ENCODE results near the gene ZNF804B.

ZNF804B gene

DNA sequence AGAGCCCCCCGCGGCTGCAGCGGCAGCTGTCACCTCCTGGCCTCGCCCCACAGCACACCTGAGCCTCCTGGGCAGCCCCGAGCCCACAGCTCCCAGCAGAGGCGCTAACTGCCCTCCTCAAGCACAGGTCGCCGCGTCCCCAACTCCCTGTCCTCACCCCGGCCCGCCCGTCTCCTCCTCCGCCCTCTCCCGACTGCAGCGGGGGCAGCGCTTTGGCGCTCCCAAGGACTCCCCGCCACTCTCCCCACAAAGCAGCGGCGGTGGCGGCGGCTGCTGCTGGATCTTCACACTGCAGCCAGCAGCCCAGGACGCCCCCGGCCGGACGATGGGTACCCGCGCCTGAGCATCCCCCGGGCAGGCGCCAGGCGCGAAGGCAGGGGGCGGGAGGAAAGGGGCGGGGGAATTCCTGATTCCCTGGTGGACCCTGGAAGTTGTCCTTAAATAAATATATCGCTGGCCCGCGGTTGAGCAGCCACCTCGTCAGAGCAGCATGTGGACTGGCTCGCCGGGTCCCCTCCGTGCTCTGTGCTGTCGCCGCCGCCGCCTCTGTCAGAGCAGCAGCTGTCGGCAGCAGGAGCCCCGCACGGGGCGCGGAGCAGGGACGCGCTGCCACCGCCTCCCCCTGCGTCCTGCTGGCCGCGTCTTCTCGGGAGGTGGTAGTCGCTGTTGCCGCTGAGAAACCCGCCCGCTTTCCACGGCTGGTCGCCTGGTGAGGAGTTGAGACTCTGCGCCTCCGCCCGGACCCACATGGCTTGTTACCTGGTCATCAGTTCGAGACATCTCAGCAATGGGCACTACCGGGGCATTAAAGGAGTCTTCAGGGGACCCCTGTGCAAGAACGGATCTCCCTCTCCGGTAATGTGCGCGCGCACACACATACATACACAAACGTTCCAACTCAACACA is at the start of gene ZNF804B:
Gene ZNF804B, plus strand, starts transcription at position 471 of the 906 bp plus-strand sequence. Its CDS starts 277 bp downstream, at position 748.
- H3K4me2 ChIP-seq (ENCODE audit: low read length) = no peak within 1 kb of the TSS
- H3K4me1 ChIP-seq (ENCODE audit: low read length) = no peaks in the 10 kb centered on the region
- H3K27me3 ChIP-seq (ENCODE audit: low read depth, low read length) = no peaks in the 10 kb centered on the region
- H2AFZ ChIP-seq (ENCODE audit: low read depth, low read length) = no peak within 1 kb of the TSS
- no peak within 1 kb of the TSS for H3K27ac ChIP-seq (ENCODE audit: low read length)
- no peak within 1 kb of the TSS for H3K9ac ChIP-seq (ENCODE audit: low read length)
- H3K79me2 ChIP-seq (ENCODE audit: low read length) = no peaks in the 10 kb centered on the region
- H3K9me3 ChIP-seq (ENCODE audit: insufficient read depth, low read length) = no peaks in the 10 kb centered on the region
- no peak within 1 kb of the TSS for H3K4me3 ChIP-seq (ENCODE audit: low read length)
- TF ChIP-seq EZH2phosphoT487 (IDR thresholded peaks at IDR 0.05; ENCODE audit: low read depth) = no peak
- TF ChIP-seq, protein P1, sequence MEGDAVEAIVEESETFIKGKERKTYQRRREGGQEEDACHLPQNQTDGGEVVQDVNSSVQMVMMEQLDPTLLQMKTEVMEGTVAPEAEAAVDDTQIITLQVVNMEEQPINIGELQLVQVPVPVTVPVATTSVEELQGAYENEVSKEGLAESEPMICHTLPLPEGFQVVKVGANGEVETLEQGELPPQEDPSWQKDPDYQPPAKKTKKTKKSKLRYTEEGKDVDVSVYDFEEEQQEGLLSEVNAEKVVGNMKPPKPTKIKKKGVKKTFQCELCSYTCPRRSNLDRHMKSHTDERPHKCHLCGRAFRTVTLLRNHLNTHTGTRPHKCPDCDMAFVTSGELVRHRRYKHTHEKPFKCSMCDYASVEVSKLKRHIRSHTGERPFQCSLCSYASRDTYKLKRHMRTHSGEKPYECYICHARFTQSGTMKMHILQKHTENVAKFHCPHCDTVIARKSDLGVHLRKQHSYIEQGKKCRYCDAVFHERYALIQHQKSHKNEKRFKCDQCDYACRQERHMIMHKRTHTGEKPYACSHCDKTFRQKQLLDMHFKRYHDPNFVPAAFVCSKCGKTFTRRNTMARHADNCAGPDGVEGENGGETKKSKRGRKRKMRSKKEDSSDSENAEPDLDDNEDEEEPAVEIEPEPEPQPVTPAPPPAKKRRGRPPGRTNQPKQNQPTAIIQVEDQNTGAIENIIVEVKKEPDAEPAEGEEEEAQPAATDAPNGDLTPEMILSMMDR (IDR thresholded peaks at IDR 0.05; ENCODE audit: low read depth, low read length) = no peak
- no peaks in the 10 kb centered on the region for H3K36me3 ChIP-seq (replicated peaks; ENCODE audit: low read depth, low read length)
- no peaks in the 10 kb centered on the region for H4K20me1 ChIP-seq (ENCODE audit: insufficient read depth, low read length)

DNA sequence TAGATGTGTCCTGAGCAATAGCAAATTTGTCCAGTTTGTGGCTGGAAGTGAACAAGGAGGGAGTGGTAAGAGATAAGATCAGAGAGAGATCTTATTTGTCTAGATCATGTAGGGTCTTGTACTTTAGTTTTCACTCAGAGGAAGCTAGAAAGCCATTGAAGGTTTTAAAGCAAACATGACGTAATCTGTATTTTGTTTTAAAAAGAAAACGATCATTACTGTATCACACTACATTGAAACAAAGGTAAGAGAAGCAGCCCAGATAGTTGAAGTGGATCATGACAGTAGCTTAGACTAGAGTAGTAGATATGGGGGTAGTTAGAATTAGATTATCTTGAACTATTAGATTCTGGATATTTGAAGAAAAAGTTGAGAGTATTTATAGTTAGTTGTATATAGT is 23.6 kb upstream of the ZNF804B start:
- Histone ChIP-seq H3K4me3 (ENCODE audit: low read length) (no peak overlapping the region), H3K36me3 (replicated peaks; ENCODE audit: low read depth, low read length) (no peaks in the 10 kb centered on the region), H3K9ac (ENCODE audit: low read length) (no peak overlapping the region), H3K27me3 (ENCODE audit: low read depth, low read length) (no peaks in the 10 kb centered on the region), H2AFZ (ENCODE audit: low read depth, low read length) (no peak overlapping the region), H3K27ac (ENCODE audit: low read length) (no peak overlapping the region), H3K4me2 (ENCODE audit: low read length) (no peak overlapping the region), H3K4me1 (ENCODE audit: low read length) (no peaks in the 10 kb centered on the region), H3K9me3 (ENCODE audit: insufficient read depth, low read length) (no peaks in the 10 kb centered on the region), H3K79me2 (ENCODE audit: low read length) (no peaks in the 10 kb centered on the region), H4K20me1 (ENCODE audit: insufficient read depth, low read length) (no peaks in the 10 kb centered on the region)
- TF ChIP-seq, protein P1 (IDR thresholded peaks at IDR 0.05; ENCODE audit: low read depth, low read length) = no peak
- no peak for TF ChIP-seq EZH2phosphoT487 (IDR thresholded peaks at IDR 0.05; ENCODE audit: low read depth)

DNA sequence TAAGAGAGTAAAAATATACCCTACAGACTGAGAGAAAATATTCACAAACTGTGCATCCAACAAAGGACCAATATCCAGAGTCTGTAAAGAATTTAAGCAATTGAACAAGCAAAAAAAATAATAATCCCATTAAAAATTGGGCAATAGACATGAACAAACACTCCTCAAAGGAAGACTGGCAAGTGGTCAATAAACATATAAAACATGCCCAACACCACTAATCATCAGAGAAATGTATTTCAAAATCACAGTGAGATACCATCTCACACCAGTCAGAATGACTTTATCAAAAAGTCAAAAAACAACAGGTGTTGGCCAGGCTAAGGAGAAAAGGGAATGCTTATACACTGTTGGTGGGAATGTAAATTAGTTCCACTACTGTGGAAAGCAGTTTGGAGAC is 21.9 kb upstream of the ZNF804B start:
- Histone ChIP-seq H3K27me3 (ENCODE audit: low read depth, low read length) (no peaks in the 10 kb centered on the region), H3K36me3 (replicated peaks; ENCODE audit: low read depth, low read length) (no peaks in the 10 kb centered on the region), H2AFZ (ENCODE audit: low read depth, low read length) (no peak overlapping the region), H3K9ac (ENCODE audit: low read length) (no peak overlapping the region), H3K4me2 (ENCODE audit: low read length) (no peak overlapping the region), H3K9me3 (ENCODE audit: insufficient read depth, low read length) (no peaks in the 10 kb centered on the region), H3K4me1 (ENCODE audit: low read length) (no peaks in the 10 kb centered on the region), H3K4me3 (ENCODE audit: low read length) (no peak overlapping the region), H3K79me2 (ENCODE audit: low read length) (no peaks in the 10 kb centered on the region), H4K20me1 (ENCODE audit: insufficient read depth, low read length) (no peaks in the 10 kb centered on the region), H3K27ac (ENCODE audit: low read length) (no peak overlapping the region)
- TF ChIP-seq, protein P1 (IDR thresholded peaks at IDR 0.05; ENCODE audit: low read depth, low read length) = no peak
- TF ChIP-seq EZH2phosphoT487 (IDR thresholded peaks at IDR 0.05; ENCODE audit: low read depth) = no peak

- Histone ChIP-seq H3K4me1 (ENCODE audit: low read length) (no peaks in the 10 kb centered on the region), H3K79me2 (ENCODE audit: low read length) (no peaks in the 10 kb centered on the region), H3K4me2 (ENCODE audit: low read length) (no peak overlapping the region), H3K9me3 (ENCODE audit: insufficient read depth, low read length) (no peaks in the 10 kb centered on the region), H3K9ac (ENCODE audit: low read length) (no peak overlapping the region), H3K36me3 (replicated peaks; ENCODE audit: low read depth, low read length) (no peaks in the 10 kb centered on the region), H4K20me1 (ENCODE audit: insufficient read depth, low read length) (no peaks in the 10 kb centered on the region), H3K27ac (ENCODE audit: low read length) (no peak overlapping the region), H3K27me3 (ENCODE audit: low read depth, low read length) (no peaks in the 10 kb centered on the region), H2AFZ (ENCODE audit: low read depth, low read length) (no peak overlapping the region), H3K4me3 (ENCODE audit: low read length) (no peak overlapping the region)
- TF ChIP-seq, protein P1 (IDR thresholded peaks at IDR 0.05; ENCODE audit: low read depth, low read length) = no peak
- TF ChIP-seq EZH2phosphoT487 (IDR thresholded peaks at IDR 0.05; ENCODE audit: low read depth) = no peak
Measured at GRCh38 chr7:88746126-88746525, 13.4 kb upstream of the ZNF804B start.

All from OCI-LY3 (cell line).